GM12878 (cell line): ENCODE data around the gene SNX3. TPM values are rescaled to one million over a fixed set of nuclear protein-coding genes. Genes with fewer than 3 reads are reported as not detected.
A peak's percentile ranks its signal among the peaks of the same experiment; 100 is the strongest.

Source experiments
- ASH2L ChIP-seq: fragments of 300-600, 200-600 bp; sonication (generic); IDR thresholded peaks from 2 replicates; pipeline ENCODE4 v1.6.1; 2017; ENCODE audit warnings: low read depth, mild to moderate bottlenecking, borderline replicate concordance
- BCL11A ChIP-seq: IDR thresholded peaks from 2 replicates; pipeline ENCODE4 v1.6.1; 2011; ENCODE audit warnings: low read depth, low read length
- CHD2 ChIP-seq: IDR thresholded peaks from 2 replicates; pipeline ENCODE4 v1.6.1; 2011; ENCODE audit warnings: low read depth, low read length, improper control_type of control experiment, borderline replicate concordance
- EED ChIP-seq: sonication (generic); IDR thresholded peaks from 2 replicates; pipeline ENCODE4 v1.6.1; 2016; ENCODE audit warnings: antibody characterized with exemption, low read depth
- EZH2 ChIP-seq: IDR thresholded peaks from 2 replicates; pipeline ENCODE4 v1.6.1; 2012; ENCODE audit warnings: low read depth, mild to moderate bottlenecking, control low read depth, inconsistent platforms, low read length, borderline replicate concordance; ENCODE audit not compliant: control insufficient read depth
- KAT2A ChIP-seq: conservative IDR thresholded peaks from 2 replicates; pipeline ENCODE4 v1.6.1; 2011; ENCODE audit warnings: low read depth, low read length; ENCODE audit not compliant: control insufficient read depth
- MTA2 ChIP-seq: fragments of 450-650 bp; IDR thresholded peaks from 2 replicates; pipeline ENCODE4 v1.6.1; 2016; ENCODE audit warnings: low read depth, mild to moderate bottlenecking, moderate library complexity
- NBN ChIP-seq: fragments of 450-650 bp; IDR thresholded peaks from 2 replicates; pipeline ENCODE4 v1.6.1; 2016
- NR2C1 ChIP-seq: fragments of 450-650 bp; IDR thresholded peaks from 2 replicates; pipeline ENCODE4 v1.6.1; 2017; ENCODE audit warnings: antibody characterized with exemption, mild to moderate bottlenecking, moderate library complexity
- PAX5 ChIP-seq: IDR thresholded peaks from 2 replicates; pipeline ENCODE4 v1.6.1; 2011; ENCODE audit warnings: low read depth, low read length, borderline replicate concordance
- POLR2AphosphoS5 ChIP-seq: IDR thresholded peaks from 2 replicates; pipeline ENCODE4 v1.6.1; 2011; ENCODE audit warnings: mild to moderate bottlenecking, low read length, inconsistent platforms
- RBBP5 ChIP-seq: fragments of 200-600 bp; sonication (generic); conservative IDR thresholded peaks from 2 replicates; pipeline ENCODE4 v1.6.1; 2016
- SMAD1 ChIP-seq: fragments of 450-650 bp; IDR thresholded peaks from 2 replicates; pipeline ENCODE4 v1.6.1; 2018; ENCODE audit warnings: mild to moderate bottlenecking, low read depth; ENCODE audit not compliant: partially characterized antibody
- STAT1 ChIP-seq: fragments of 450-650 bp; conservative IDR thresholded peaks from 2 replicates; pipeline ENCODE4 v1.6.1; 2014; ENCODE audit warnings: antibody characterized with exemption, mild to moderate bottlenecking
- SUPT20H ChIP-seq: IDR thresholded peaks from 2 replicates; pipeline ENCODE4 v1.6.1; 2011; ENCODE audit warnings: low read depth, mild to moderate bottlenecking, low read length, moderate library complexity, borderline replicate concordance; ENCODE audit not compliant: control insufficient read depth
- TAF1 ChIP-seq: IDR thresholded peaks from 2 replicates; pipeline ENCODE4 v1.6.1; 2011; ENCODE audit warnings: mild to moderate bottlenecking, low read depth, low read length, borderline replicate concordance
- TCF3 ChIP-seq: IDR thresholded peaks from 2 replicates; pipeline ENCODE4 v1.6.1; 2012; ENCODE audit warnings: low read depth, mild to moderate bottlenecking, low read length, borderline replicate concordance; ENCODE audit not compliant: insufficient read depth
- ZNF24 ChIP-seq: fragments of 450-650 bp; IDR thresholded peaks from 2 replicates; pipeline ENCODE4 v1.6.1; 2017; ENCODE audit warnings: antibody characterized with exemption, mild to moderate bottlenecking
- ZSCAN29 ChIP-seq: fragments of 450-650 bp; IDR thresholded peaks from 2 replicates; pipeline ENCODE4 v1.6.1; 2017; ENCODE audit warnings: mild to moderate bottlenecking, moderate library complexity
- polyA plus RNA-seq, 11 experiments: library from polyadenylated mRNA; depleted of rRNA in 4 of 11; unstranded in 6 of 11; stranded (reverse) in 5 of 11; fragments of >200 nt; fragmentation: Nextera tagmentation in 4 of 11; fragmentation: Illumina TruSeq in 1 of 11; extraction: Ambion mirVana in 4 of 11; extraction: Trizol in 1 of 11; gene quantifications; 1 replicate in 1 of 11; 2 replicates in 10 of 11; pipeline versions ENCODE4 v1.2.1 to v1.2.3, GENCODE V29; 2011 to 2016; ENCODE audit warnings: inconsistent platforms in 2 of 11, missing spikeins in 2 of 11, low read depth in 1 of 11
- total RNA-seq, 4 experiments: library from RNA; depleted of rRNA in 3 of 4; stranded (reverse); fragments of >200 nt in 3 of 4; fragmentation: Illumina TruSeq in 1 of 4; extraction: Trizol in 1 of 4; gene quantifications; 2 replicates each; pipeline versions ENCODE4 v1.2.1 to v1.2.3, GENCODE V29; 2013 to 2021
- TF ChIP-seq, protein P1 (sequence below): fragments of 150-350 bp; IDR thresholded peaks from 2 replicates; pipeline ENCODE4 v1.6.1; 2014; ENCODE audit warnings: mild to moderate bottlenecking, low read depth, low read length
- TF ChIP-seq, protein P2 (sequence below), 3 experiments: IDR thresholded peaks in 2 of 3; conservative IDR thresholded peaks in 1 of 3; 2 replicates each; pipeline ENCODE4 v1.5.1; 2011; ENCODE audit warnings: low read depth in 3 of 3, low read length in 3 of 3, mild to moderate bottlenecking in 3 of 3, control low read depth in 2 of 3, moderate library complexity in 2 of 3, inconsistent platforms in 1 of 3, mixed read lengths in 1 of 3; ENCODE audit not compliant: control insufficient read depth in 2 of 3, insufficient read depth in 1 of 3; ENCODE audit errors: extremely low read depth in 1 of 3
- TF ChIP-seq, protein P3 (sequence below): fragments of 450-650 bp; formaldehyde crosslinking; IDR thresholded peaks from 2 replicates; pipeline ENCODE4 v1.4.0; 2020; ENCODE audit warnings: mild to moderate bottlenecking, moderate library complexity
- TF ChIP-seq, protein P4 (sequence below): IDR thresholded peaks from 2 replicates; pipeline ENCODE4 v1.6.1; 2012; ENCODE audit warnings: low read length, inconsistent platforms

The SNX3 gene
- total and polyA plus RNA-seq, 10 of the 15 experiments (the other 5 are each of a cell fraction or from before 2014, with no cell fraction given) = 43.7 to 297 (median 95.6) TPM

DNA sequence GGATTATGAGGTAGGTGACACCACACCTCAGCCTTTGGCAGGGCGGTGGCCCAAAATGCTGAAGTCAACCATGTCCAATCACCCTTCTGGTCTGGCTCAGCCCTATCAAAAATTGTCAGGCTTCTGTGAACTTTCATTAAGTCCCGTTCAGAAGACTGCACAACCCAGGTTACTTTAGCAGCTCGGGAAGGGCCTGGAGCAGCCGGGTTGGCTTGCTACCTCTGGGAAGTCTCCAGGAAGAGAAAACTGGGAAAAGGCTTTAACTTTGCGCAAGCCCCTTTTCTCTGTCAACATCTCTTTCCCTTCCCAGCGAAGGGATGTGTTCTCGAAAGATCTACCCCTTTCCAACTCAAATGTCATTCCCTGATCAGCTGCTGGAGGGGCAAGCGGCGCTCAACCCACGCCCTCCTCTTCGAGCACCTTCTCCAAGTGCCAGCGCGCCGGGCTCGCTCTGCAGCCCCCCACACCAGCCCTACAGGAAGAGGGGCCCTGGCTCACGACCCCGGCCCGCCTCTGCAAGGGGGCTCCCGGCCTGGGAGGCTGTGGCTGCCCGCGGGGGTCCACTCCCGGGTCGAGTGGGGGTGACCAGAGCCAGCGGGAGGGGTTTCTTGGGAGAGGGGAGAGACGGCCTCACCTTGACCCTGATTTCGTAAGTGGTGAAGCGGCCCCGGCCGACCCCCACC is 573 bp downstream of the SNX3 start (continued):
- TF ChIP-seq, protein P1, sequence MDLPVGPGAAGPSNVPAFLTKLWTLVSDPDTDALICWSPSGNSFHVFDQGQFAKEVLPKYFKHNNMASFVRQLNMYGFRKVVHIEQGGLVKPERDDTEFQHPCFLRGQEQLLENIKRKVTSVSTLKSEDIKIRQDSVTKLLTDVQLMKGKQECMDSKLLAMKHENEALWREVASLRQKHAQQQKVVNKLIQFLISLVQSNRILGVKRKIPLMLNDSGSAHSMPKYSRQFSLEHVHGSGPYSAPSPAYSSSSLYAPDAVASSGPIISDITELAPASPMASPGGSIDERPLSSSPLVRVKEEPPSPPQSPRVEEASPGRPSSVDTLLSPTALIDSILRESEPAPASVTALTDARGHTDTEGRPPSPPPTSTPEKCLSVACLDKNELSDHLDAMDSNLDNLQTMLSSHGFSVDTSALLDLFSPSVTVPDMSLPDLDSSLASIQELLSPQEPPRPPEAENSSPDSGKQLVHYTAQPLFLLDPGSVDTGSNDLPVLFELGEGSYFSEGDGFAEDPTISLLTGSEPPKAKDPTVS = peak; percentile 94
- no peak for TF ChIP-seq KAT2A
- TF ChIP-seq, protein P2, sequence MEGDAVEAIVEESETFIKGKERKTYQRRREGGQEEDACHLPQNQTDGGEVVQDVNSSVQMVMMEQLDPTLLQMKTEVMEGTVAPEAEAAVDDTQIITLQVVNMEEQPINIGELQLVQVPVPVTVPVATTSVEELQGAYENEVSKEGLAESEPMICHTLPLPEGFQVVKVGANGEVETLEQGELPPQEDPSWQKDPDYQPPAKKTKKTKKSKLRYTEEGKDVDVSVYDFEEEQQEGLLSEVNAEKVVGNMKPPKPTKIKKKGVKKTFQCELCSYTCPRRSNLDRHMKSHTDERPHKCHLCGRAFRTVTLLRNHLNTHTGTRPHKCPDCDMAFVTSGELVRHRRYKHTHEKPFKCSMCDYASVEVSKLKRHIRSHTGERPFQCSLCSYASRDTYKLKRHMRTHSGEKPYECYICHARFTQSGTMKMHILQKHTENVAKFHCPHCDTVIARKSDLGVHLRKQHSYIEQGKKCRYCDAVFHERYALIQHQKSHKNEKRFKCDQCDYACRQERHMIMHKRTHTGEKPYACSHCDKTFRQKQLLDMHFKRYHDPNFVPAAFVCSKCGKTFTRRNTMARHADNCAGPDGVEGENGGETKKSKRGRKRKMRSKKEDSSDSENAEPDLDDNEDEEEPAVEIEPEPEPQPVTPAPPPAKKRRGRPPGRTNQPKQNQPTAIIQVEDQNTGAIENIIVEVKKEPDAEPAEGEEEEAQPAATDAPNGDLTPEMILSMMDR (IDR thresholded peaks at IDR 0.05 in 2 of 3, conservative IDR thresholded peaks at IDR 0.05 in 1 of 3; ENCODE audit: control insufficient read depth in 2 of 3, extremely low read depth in 1 of 3, insufficient read depth in 1 of 3, low read depth in 3 of 3, low read length in 3 of 3) = peak in 1 of 3 experiments; percentile 4; a peak in 1 of 6 replicates
- TF ChIP-seq BCL11A = no peak
- TF ChIP-seq, protein P3, sequence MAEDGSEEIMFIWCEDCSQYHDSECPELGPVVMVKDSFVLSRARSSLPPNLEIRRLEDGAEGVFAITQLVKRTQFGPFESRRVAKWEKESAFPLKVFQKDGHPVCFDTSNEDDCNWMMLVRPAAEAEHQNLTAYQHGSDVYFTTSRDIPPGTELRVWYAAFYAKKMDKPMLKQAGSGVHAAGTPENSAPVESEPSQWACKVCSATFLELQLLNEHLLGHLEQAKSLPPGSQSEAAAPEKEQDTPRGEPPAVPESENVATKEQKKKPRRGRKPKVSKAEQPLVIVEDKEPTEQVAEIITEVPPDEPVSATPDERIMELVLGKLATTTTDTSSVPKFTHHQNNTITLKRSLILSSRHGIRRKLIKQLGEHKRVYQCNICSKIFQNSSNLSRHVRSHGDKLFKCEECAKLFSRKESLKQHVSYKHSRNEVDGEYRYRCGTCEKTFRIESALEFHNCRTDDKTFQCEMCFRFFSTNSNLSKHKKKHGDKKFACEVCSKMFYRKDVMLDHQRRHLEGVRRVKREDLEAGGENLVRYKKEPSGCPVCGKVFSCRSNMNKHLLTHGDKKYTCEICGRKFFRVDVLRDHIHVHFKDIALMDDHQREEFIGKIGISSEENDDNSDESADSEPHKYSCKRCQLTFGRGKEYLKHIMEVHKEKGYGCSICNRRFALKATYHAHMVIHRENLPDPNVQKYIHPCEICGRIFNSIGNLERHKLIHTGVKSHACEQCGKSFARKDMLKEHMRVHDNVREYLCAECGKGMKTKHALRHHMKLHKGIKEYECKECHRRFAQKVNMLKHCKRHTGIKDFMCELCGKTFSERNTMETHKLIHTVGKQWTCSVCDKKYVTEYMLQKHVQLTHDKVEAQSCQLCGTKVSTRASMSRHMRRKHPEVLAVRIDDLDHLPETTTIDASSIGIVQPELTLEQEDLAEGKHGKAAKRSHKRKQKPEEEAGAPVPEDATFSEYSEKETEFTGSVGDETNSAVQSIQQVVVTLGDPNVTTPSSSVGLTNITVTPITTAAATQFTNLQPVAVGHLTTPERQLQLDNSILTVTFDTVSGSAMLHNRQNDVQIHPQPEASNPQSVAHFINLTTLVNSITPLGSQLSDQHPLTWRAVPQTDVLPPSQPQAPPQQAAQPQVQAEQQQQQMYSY (CRISPR knock-in tag) = no peak
- TF ChIP-seq MTA2 = no peak
- no peak for TF ChIP-seq EZH2
- no peak for TF ChIP-seq STAT1
- no peak for TF ChIP-seq NBN
- TF ChIP-seq ASH2L = no peak
- TF ChIP-seq TAF1 = no peak
- TF ChIP-seq NR2C1 = no peak
- TF ChIP-seq SMAD1 = no peak
- peak; percentile 38; the same call in 1 of the 2 replicates for TF ChIP-seq EED
- TF ChIP-seq ZSCAN29 = no peak
- TF ChIP-seq CHD2 = no peak
- TF ChIP-seq POLR2AphosphoS5 = no peak
- no peak for TF ChIP-seq PAX5
- TF ChIP-seq, protein P4, sequence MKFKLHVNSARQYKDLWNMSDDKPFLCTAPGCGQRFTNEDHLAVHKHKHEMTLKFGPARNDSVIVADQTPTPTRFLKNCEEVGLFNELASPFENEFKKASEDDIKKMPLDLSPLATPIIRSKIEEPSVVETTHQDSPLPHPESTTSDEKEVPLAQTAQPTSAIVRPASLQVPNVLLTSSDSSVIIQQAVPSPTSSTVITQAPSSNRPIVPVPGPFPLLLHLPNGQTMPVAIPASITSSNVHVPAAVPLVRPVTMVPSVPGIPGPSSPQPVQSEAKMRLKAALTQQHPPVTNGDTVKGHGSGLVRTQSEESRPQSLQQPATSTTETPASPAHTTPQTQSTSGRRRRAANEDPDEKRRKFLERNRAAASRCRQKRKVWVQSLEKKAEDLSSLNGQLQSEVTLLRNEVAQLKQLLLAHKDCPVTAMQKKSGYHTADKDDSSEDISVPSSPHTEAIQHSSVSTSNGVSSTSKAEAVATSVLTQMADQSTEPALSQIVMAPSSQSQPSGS = no peak
- TF ChIP-seq RBBP5 = no peak
- TF ChIP-seq ZNF24 = no peak
- TF ChIP-seq SUPT20H = no peak
- no peak for TF ChIP-seq TCF3
- TF ChIP-seq, all 136 proteins: peak for 5
